GM12878 (cell line): Measurements from ENCODE around the gene CMTR2. TPM values are rescaled to one million over a fixed set of nuclear protein-coding genes. Genes with fewer than 3 reads are reported as not detected.

Source experiments
- ATAC-seq: fragments of 200-7000 bp; cut with Tn5 transposase; 3 replicates; pipeline ENCODE4 v1.9.1; 2020; ENCODE audit warnings: mild to moderate bottlenecking, moderate library complexity
- BruUV-seq: library from RNA; stranded (reverse); fragments of 400-500 nt; replicated peaks from 2 replicates; lab custom pipeline; 2021; lab: Mats Ljungman, UMichigan
- CTCF ChIA-PET: fragments of 300-600 bp; sonication (Branson Sonifier 250); formaldehyde crosslinking; extraction: SDS; loops from one replicate; lab custom pipeline; 2021; ENCODE audit warnings: inconsistent platforms; lab: Yijun Ruan, JAX
- POLR2A ChIA-PET: fragments of 350-600 bp; formaldehyde crosslinking; extraction: SDS; loops from one replicate; lab custom pipeline; 2021; ENCODE audit warnings: inconsistent platforms; lab: Charles Lee
- RAD21 ChIA-PET: fragments of 300-600 bp; sonication (Branson Sonifier 250); formaldehyde crosslinking; loops from one replicate; lab custom pipeline; 2023; ENCODE audit warnings: antibody characterized with exemption; ENCODE audit not compliant: unreplicated experiment; lab: Charles Lee
- SMC1A ChIA-PET: fragments of 300-600 bp; sonication (Branson Sonifier 250); formaldehyde crosslinking; loops from one replicate; lab custom pipeline; 2023; ENCODE audit not compliant: unreplicated experiment, uncharacterized antibody; lab: Charles Lee
- DNase-seq: peaks from one replicate; pipeline ENCODE4 v3.0.0-alpha.2; 2011; ENCODE audit warnings: low read depth, low spot score
- FAIRE-seq: peaks from 3 replicates; lab custom pipeline; 2011; peaks lifted over from hg19 to GRCh38; lab: Jason Lieb, UNC
- H2AFZ ChIP-seq: 2 replicates; pipeline ENCODE4 v1.6.0; 2011; ENCODE audit warnings: low read depth, low read length, control low read depth; ENCODE audit not compliant: control insufficient read depth
- H3K27ac ChIP-seq: 2 replicates; pipeline ENCODE4 v1.5.1; 2011; ENCODE audit warnings: control low read depth; ENCODE audit not compliant: control insufficient read depth, insufficient read depth
- H3K27me3 ChIP-seq, 2 experiments: replicated peaks in 1 of 2; 2 replicates each; pipeline versions ENCODE4 v1.6.0 to v1.6.1; 2011; ENCODE audit warnings: low read length in 1 of 2; ENCODE audit not compliant: control insufficient read depth in 2 of 2, insufficient read depth in 2 of 2
- H3K36me3 ChIP-seq, 2 experiments: 2 replicates each; pipeline ENCODE4 v1.5.1; 2011; ENCODE audit warnings: low read length in 1 of 2; ENCODE audit not compliant: control insufficient read depth in 2 of 2, insufficient read depth in 2 of 2
- H3K4me1 ChIP-seq: 2 replicates; pipeline ENCODE4 v1.6.1; 2011; ENCODE audit warnings: mild to moderate bottlenecking, low read length, moderate library complexity, mixed read lengths; ENCODE audit not compliant: control insufficient read depth, insufficient read depth
- H3K4me2 ChIP-seq: 2 replicates; pipeline ENCODE4 v1.6.0; 2011; ENCODE audit warnings: control low read depth; ENCODE audit not compliant: control insufficient read depth, insufficient read depth
- H3K4me3 ChIP-seq: fragments of 200-600 bp; sonication (generic); 2 replicates; pipeline ENCODE4 v1.5.1; 2016
- H3K79me2 ChIP-seq: 2 replicates; pipeline ENCODE4 v1.6.0; 2011; ENCODE audit warnings: low read length; ENCODE audit not compliant: control insufficient read depth, insufficient read depth
- H3K9ac ChIP-seq: 2 replicates; pipeline ENCODE4 v1.8.0; 2011; ENCODE audit warnings: low read length, control low read depth, mixed read lengths; ENCODE audit not compliant: control insufficient read depth, insufficient read depth
- H3K9me3 ChIP-seq: replicated peaks from 3 replicates; pipeline ENCODE4 v1.5.1; 2011; ENCODE audit warnings: mild to moderate bottlenecking, low read length; ENCODE audit not compliant: control insufficient read depth, insufficient read depth
- H4K20me1 ChIP-seq: 2 replicates; pipeline ENCODE4 v1.6.0; 2011; ENCODE audit not compliant: control insufficient read depth, insufficient read depth
- CBFB ChIP-seq: IDR thresholded peaks from 2 replicates; pipeline ENCODE4 v1.6.1; 2016; ENCODE audit warnings: antibody characterized with exemption, low read depth
- CEBPB ChIP-seq, 2 experiments: fragments of 150-350 bp in 1 of 2; IDR thresholded peaks; 2 replicates each; pipeline ENCODE4 v1.6.1; 2012 to 2014; ENCODE audit warnings: low read depth in 2 of 2, low read length in 2 of 2, borderline replicate concordance in 1 of 2, inconsistent platforms in 1 of 2
- CHD1 ChIP-seq: IDR thresholded peaks from 2 replicates; pipeline ENCODE4 v1.6.1; 2012; ENCODE audit warnings: low read depth, low read length, improper control_type of control experiment
- DPF2 ChIP-seq: fragments of 450-650 bp; IDR thresholded peaks from 2 replicates; pipeline ENCODE4 v1.6.1; 2017; ENCODE audit warnings: mild to moderate bottlenecking
- EED ChIP-seq: sonication (generic); IDR thresholded peaks from 2 replicates; pipeline ENCODE4 v1.6.1; 2016; ENCODE audit warnings: antibody characterized with exemption, low read depth
- ESRRA ChIP-seq: IDR thresholded peaks from 2 replicates; pipeline ENCODE4 v1.6.1; 2012; ENCODE audit warnings: mild to moderate bottlenecking, low read length, improper control_type of control experiment
- FOXK2 ChIP-seq: fragments of 450-650 bp; IDR thresholded peaks from 2 replicates; pipeline ENCODE4 v1.6.1; 2017; ENCODE audit warnings: mild to moderate bottlenecking, moderate library complexity
- HDAC2 ChIP-seq: fragments of 200-600 bp; sonication (generic); IDR thresholded peaks from 2 replicates; pipeline ENCODE4 v1.6.1; 2017
- NBN ChIP-seq: fragments of 450-650 bp; IDR thresholded peaks from 2 replicates; pipeline ENCODE4 v1.6.1; 2016
- NFYB ChIP-seq: IDR thresholded peaks from 2 replicates; pipeline ENCODE4 v1.6.1; 2011; ENCODE audit warnings: low read depth, mild to moderate bottlenecking, low read length, improper control_type of control experiment, moderate library complexity; ENCODE audit not compliant: insufficient read depth
- RELA ChIP-seq: fragments of 450-650 bp; IDR thresholded peaks from 2 replicates; pipeline ENCODE4 v1.8.0; 2014; ENCODE audit warnings: borderline replicate concordance; ENCODE audit not compliant: partially characterized antibody
- TCF12 ChIP-seq: IDR thresholded peaks from 2 replicates; pipeline ENCODE4 v1.6.1; 2011; ENCODE audit warnings: low read depth, mild to moderate bottlenecking, low read length
- ZBED1 ChIP-seq: IDR thresholded peaks from 2 replicates; pipeline ENCODE4 v1.6.1; 2016; ENCODE audit warnings: borderline replicate concordance
- ZNF207 ChIP-seq: fragments of 450-650 bp; IDR thresholded peaks from 2 replicates; pipeline ENCODE4 v1.6.1; 2014; ENCODE audit warnings: antibody characterized with exemption, mild to moderate bottlenecking, borderline replicate concordance
- ZNF217 ChIP-seq: fragments of 450-650 bp; IDR thresholded peaks from 2 replicates; pipeline ENCODE4 v1.6.1; 2017; ENCODE audit warnings: antibody characterized with exemption, mild to moderate bottlenecking
- ZZZ3 ChIP-seq: IDR thresholded peaks from 2 replicates; pipeline ENCODE4 v1.6.1; 2011; ENCODE audit warnings: low read depth; ENCODE audit not compliant: control insufficient read depth, insufficient read length
- WGBS: methylation state at CpG from one replicate; pipeline ENCODE4 v1.1.6; 2016; ENCODE audit warnings: low lambda C conversion rate; ENCODE audit not compliant: insufficient replicate concordance, insufficient coverage; ENCODE audit errors: missing lambda C conversion rate; 5-methylcytosine and 5-hydroxymethylcytosine counted together
- in situ Hi-C: fragments of 300-500 bp; cut with MboI; formaldehyde crosslinking; loops from 9 replicates; pipeline ENCODE4 v1.14.3; 2018; ENCODE audit warnings: mixed read lengths
- intact Hi-C: fragments of 100-400 bp; cut with micrococcal nuclease; formaldehyde crosslinking; loops from one replicate; pipeline ENCODE4 v1.14.2; 2022; ENCODE audit not compliant: unreplicated experiment
- polyA plus RNA-seq, 11 experiments: library from polyadenylated mRNA; depleted of rRNA in 4 of 11; unstranded in 6 of 11; stranded (reverse) in 5 of 11; fragments of >200 nt; fragmentation: Nextera tagmentation in 4 of 11; fragmentation: Illumina TruSeq in 1 of 11; extraction: Ambion mirVana in 4 of 11; extraction: Trizol in 1 of 11; gene quantifications; 1 replicate in 1 of 11; 2 replicates in 10 of 11; pipeline versions ENCODE4 v1.2.1 to v1.2.3, GENCODE V29; 2011 to 2016; ENCODE audit warnings: inconsistent platforms in 2 of 11, missing spikeins in 2 of 11, low read depth in 1 of 11
- total RNA-seq, 4 experiments: library from RNA; depleted of rRNA in 3 of 4; stranded (reverse); fragments of >200 nt in 3 of 4; fragmentation: Illumina TruSeq in 1 of 4; extraction: Trizol in 1 of 4; gene quantifications; 2 replicates each; pipeline versions ENCODE4 v1.2.1 to v1.2.3, GENCODE V29; 2013 to 2021
- TF ChIP-seq, protein P1 (sequence below): fragments of 450-650 bp; conservative IDR thresholded peaks from 2 replicates; pipeline ENCODE4 v1.6.1; 2017; ENCODE audit warnings: mild to moderate bottlenecking, moderate library complexity

Gene CMTR2
- total and polyA plus RNA-seq, 10 of the 15 experiments (the other 5 are each of a cell fraction or from before 2014, with no cell fraction given) = 6.5 to 37.0 (median 20.9) TPM

DNA sequence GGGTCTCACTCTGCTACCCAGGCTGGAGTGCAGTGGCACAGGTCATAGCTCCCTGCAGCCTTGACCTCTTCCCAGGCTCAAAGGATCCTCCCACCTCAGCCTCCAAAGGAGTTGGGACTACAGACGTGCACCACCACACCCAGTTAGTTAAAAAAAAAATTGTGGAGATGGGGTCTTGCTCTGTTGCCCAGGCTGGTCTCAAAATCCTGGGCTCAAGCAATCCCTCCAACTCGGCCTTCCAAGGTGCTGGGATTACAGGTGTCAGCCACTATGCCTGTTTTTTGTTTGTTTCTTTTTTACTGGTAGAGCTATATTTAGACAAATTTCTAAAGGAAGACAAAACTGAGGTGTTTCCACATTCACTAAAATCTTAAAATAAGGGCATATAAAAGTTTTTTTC is 1.7 kb downstream of the CMTR2 start:
- SMC1A ChIA-PET = interaction anchor here (0.8 to 2.1 kb wide), 2 partner anchors 12 to 24 kb away, joined by 3 to 9 read pairs; no protein-coding TSS in a partner anchor
- TF ChIP-seq FOXK2 (no peak), CHD1 (no peak), CBFB (no peak), ZBED1 (no peak), RELA (no peak), ZNF217 (no peak), EED (no peak), HDAC2 (no peak), ZNF207 (no peak), DPF2 (no peak), NFYB (no peak), CEBPB (IDR thresholded peaks at IDR 0.05; ENCODE audit: borderline replicate concordance in 1 of 2, low read depth in 2 of 2, low read length in 2 of 2) (no peak), TCF12 (no peak), ZZZ3 (no peak), ESRRA (no peak), NBN (no peak)
- TF ChIP-seq, protein P1, sequence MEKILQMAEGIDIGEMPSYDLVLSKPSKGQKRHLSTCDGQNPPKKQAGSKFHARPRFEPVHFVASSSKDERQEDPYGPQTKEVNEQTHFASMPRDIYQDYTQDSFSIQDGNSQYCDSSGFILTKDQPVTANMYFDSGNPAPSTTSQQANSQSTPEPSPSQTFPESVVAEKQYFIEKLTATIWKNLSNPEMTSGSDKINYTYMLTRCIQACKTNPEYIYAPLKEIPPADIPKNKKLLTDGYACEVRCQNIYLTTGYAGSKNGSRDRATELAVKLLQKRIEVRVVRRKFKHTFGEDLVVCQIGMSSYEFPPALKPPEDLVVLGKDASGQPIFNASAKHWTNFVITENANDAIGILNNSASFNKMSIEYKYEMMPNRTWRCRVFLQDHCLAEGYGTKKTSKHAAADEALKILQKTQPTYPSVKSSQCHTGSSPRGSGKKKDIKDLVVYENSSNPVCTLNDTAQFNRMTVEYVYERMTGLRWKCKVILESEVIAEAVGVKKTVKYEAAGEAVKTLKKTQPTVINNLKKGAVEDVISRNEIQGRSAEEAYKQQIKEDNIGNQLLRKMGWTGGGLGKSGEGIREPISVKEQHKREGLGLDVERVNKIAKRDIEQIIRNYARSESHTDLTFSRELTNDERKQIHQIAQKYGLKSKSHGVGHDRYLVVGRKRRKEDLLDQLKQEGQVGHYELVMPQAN = no peak
- Histone ChIP-seq H4K20me1 (no peaks in the 10 kb centered on the region), H3K27me3 (no peaks in the 10 kb centered on the region), H3K4me1 (peaks cover 7% of the 10 kb centered on the region), H2AFZ (no peak overlapping the region), H3K36me3 (peaks cover 0 to 20% of the 10 kb centered on the region in 2 experiments; a peak in 2 of 4 replicates), H3K4me2 (peak overlapping the region; percentile 66), H3K4me3 (peak overlapping the region; percentile 80; the same call in 1 of the 2 replicates), H3K27ac (no peak overlapping the region), H3K79me2 (peaks cover 17% of the 10 kb centered on the region), H3K9ac (no peak overlapping the region), H3K9me3 (no peaks in the 10 kb centered on the region; the same call in 2 of the 3 replicates)
- FAIRE-seq (no peak), ATAC-seq (no peak), DNase-seq (no peak)
- intact Hi-C loops (no loop called here), in situ Hi-C loops (no loop called here)
- no TSS peak for BruUV-seq
- CTCF ChIA-PET = interaction anchor here (1.2 to 1.5 kb wide), 2 partner anchors 23 to 24 kb away, joined by 3 to 7 read pairs; no protein-coding TSS in a partner anchor
- 97% methylated on average over 2 of the region's 2 CpGs for WGBS
- RAD21 ChIA-PET = interaction anchor here (0.8 kb wide), 1 partner anchor 12 kb away, joined by 3 read pairs; no protein-coding TSS in a partner anchor
- POLR2A ChIA-PET = no interaction called here
